ENCODE measurements around the gene CFAP299. TPM values are rescaled to one million over a fixed set of nuclear protein-coding genes. Genes with fewer than 3 reads are reported as not detected.

Gene CFAP299
- total RNA-seq, 6 experiments from 2014 or later, result not detected

- DNase-seq, result no peak
- no peaks in the 10 kb centered on the region for H3K27me3 ChIP-seq
- WGBS (ENCODE audit: insufficient coverage, low coverage, low lambda C conversion rate, missing lambda C conversion rate), result 50% methylated on average over 1 of the region's 1 CpG
- no peak overlapping the region for H3K4me3 ChIP-seq
- H3K4me1 ChIP-seq, result no peaks in the 10 kb centered on the region
- no peak for TF ChIP-seq POLR2A (IDR thresholded peaks at IDR 0.05)
- TF ChIP-seq, protein P1, sequence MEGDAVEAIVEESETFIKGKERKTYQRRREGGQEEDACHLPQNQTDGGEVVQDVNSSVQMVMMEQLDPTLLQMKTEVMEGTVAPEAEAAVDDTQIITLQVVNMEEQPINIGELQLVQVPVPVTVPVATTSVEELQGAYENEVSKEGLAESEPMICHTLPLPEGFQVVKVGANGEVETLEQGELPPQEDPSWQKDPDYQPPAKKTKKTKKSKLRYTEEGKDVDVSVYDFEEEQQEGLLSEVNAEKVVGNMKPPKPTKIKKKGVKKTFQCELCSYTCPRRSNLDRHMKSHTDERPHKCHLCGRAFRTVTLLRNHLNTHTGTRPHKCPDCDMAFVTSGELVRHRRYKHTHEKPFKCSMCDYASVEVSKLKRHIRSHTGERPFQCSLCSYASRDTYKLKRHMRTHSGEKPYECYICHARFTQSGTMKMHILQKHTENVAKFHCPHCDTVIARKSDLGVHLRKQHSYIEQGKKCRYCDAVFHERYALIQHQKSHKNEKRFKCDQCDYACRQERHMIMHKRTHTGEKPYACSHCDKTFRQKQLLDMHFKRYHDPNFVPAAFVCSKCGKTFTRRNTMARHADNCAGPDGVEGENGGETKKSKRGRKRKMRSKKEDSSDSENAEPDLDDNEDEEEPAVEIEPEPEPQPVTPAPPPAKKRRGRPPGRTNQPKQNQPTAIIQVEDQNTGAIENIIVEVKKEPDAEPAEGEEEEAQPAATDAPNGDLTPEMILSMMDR (IDR thresholded peaks at IDR 0.05), result no peak
- no peak overlapping the region for H3K27ac ChIP-seq
- H3K36me3 ChIP-seq, result no peaks in the 10 kb centered on the region
- no peaks in the 10 kb centered on the region for H3K9me3 ChIP-seq
- intact Hi-C loops (cut with DNase I), result no loop called here
- ATAC-seq, result no peak
Measured at GRCh38 chr4:80422727-80423404, 87.3 kb downstream of the CFAP299 start.

DNA sequence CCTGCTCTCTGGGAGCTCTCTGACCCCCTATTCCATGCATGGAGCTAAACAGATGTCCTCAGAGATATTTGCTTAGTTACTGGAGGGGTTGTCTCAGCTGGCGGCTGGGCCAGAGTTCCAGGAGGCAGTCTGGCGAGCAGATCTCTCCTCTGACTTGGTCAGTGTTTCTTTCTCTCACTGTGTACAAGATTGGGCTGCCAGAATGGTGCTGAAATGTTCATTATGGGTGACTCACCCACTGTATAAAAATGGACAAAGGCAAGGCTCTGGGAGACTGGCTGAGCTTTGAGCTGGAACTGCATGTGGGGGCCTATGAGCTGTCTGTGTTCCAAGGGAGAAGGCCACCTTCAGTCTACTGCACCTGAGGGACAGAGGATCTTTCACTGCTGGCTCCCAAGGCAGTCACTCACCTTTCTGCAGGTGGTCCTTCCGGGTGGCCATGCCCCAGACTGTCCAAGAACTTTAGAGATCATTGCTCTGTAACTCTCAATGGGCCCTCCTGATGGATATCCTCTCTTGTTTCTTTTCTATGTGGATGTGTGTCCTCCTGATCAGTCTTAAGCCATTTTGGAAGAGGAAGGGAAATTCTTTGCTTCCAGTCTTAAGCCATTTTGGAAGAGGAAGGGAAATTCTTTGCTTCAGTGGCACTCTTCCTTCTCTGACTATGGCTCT is 88.2 kb downstream of the CFAP299 start:
- H3K4me1 ChIP-seq, result no peaks in the 10 kb centered on the region
- H3K36me3 ChIP-seq, result no peaks in the 10 kb centered on the region
- H3K27ac ChIP-seq, result no peak overlapping the region
- ATAC-seq (no peak), DNase-seq (no peak)
- no peaks in the 10 kb centered on the region for H3K27me3 ChIP-seq
- intact Hi-C loops (cut with DNase I), result no loop called here
- WGBS (ENCODE audit: insufficient coverage, low coverage, low lambda C conversion rate, missing lambda C conversion rate), result no CpG with 5 or more reads among the region's 3 CpGs
- no peak overlapping the region for H3K4me3 ChIP-seq
- no peaks in the 10 kb centered on the region for H3K9me3 ChIP-seq
- TF ChIP-seq, protein P1 (IDR thresholded peaks at IDR 0.05), result no peak

DNA sequence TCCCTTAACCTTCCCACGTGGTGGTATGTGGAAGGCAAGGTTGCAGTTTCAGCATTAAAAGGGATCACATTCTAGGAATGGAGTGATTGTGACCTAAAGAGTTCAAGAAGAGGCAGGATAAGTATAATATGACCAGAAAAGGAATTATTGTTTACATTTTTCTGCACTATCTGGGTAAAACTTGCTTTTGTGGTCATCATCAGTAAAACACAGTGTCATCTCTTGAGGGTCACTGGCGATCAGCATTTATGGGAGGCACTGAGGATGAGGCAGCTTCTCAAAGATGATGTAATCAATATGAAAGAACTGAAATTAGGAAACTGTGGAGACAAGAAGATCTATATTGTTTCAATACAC is 88.7 kb downstream of the CFAP299 start:
- no peak for TF ChIP-seq POLR2A (IDR thresholded peaks at IDR 0.05)
- TF ChIP-seq, protein P1 (IDR thresholded peaks at IDR 0.05), result no peak
- H3K36me3 ChIP-seq, result no peaks in the 10 kb centered on the region
- ATAC-seq (no peak), DNase-seq (no peak)
- intact Hi-C loops (cut with DNase I), result no loop called here
- no peak overlapping the region for H3K27ac ChIP-seq
- no peaks in the 10 kb centered on the region for H3K27me3 ChIP-seq
- no peaks in the 10 kb centered on the region for H3K9me3 ChIP-seq
- no peak overlapping the region for H3K4me3 ChIP-seq
- no peaks in the 10 kb centered on the region for H3K4me1 ChIP-seq
- WGBS (ENCODE audit: insufficient coverage, low coverage, low lambda C conversion rate, missing lambda C conversion rate), result 65% methylated on average over 2 of the region's 2 CpGs

- no peak for ATAC-seq
- WGBS (ENCODE audit: insufficient coverage, low coverage, low lambda C conversion rate, missing lambda C conversion rate), result 56% methylated on average over 4 of the region's 4 CpGs
Measured at GRCh38 chr4:80425124-80426100, 89.9 kb downstream of the CFAP299 start.

More at GRCh38 chr4:80425124-80426100, 89.9 kb downstream of the CFAP299 start:
- no peak for DNase-seq
- no peaks in the 10 kb centered on the region for H3K9me3 ChIP-seq
- no peaks in the 10 kb centered on the region for H3K36me3 ChIP-seq
- H3K4me3 ChIP-seq, result no peak overlapping the region
- no peaks in the 10 kb centered on the region for H3K27me3 ChIP-seq
- no peaks in the 10 kb centered on the region for H3K4me1 ChIP-seq
- TF ChIP-seq, protein P1 (IDR thresholded peaks at IDR 0.05), result no peak
- no peak for TF ChIP-seq POLR2A (IDR thresholded peaks at IDR 0.05)
- no peak overlapping the region for H3K27ac ChIP-seq
- intact Hi-C loops (cut with DNase I), result no loop called here

All from right lobe of liver (tissue), 6 donors.